HepG2 (cell line): Measurements from ENCODE around the gene NHERF2. TPM values are rescaled to one million over a fixed set of nuclear protein-coding genes. Genes with fewer than 3 reads are reported as not detected.

Experiments used
- ATAC-seq: fragments of 200-7000 bp; cut with Tn5 transposase; 3 replicates; pipeline ENCODE4 v1.9.1; 2020; ENCODE audit warnings: mild to moderate bottlenecking, moderate library complexity
- BruUV-seq: library from RNA; stranded (reverse); fragments of 400-500 nt; replicated peaks from 2 replicates; lab custom pipeline; 2021; lab: Mats Ljungman, UMichigan
- CTCF ChIA-PET: fragments of 300-600 bp; formaldehyde crosslinking; extraction: SDS; loops from one replicate; lab custom pipeline; 2021; ENCODE audit warnings: low total read pairs, inconsistent platforms, low intra/inter-chr PET ratio; lab: Yijun Ruan, JAX
- POLR2A ChIA-PET: fragments of 350-600 bp; sonication (Branson Sonifier 250); formaldehyde crosslinking; loops from one replicate; lab custom pipeline; 2020; ENCODE audit warnings: antibody characterized with exemption, inconsistent platforms; lab: Yijun Ruan, JAX
- DNase-seq: peaks from one replicate; pipeline ENCODE4 v3.0.0-alpha.2; 2015; ENCODE audit warnings: low spot score
- FAIRE-seq: peaks from 3 replicates; lab custom pipeline; 2011; peaks lifted over from hg19 to GRCh38; lab: Jason Lieb, UNC
- H2AFZ ChIP-seq: one replicate; pipeline ENCODE4 v1.6.1; 2011; ENCODE audit warnings: low read length, inconsistent platforms
- H3K27ac ChIP-seq: fragments of 300-600 bp; 3 replicates; pipeline ENCODE4 v1.8.0; 2011; ENCODE audit warnings: mixed run types, mild to moderate bottlenecking, mixed read lengths, low read length, inconsistent platforms; ENCODE audit not compliant: insufficient read depth; ENCODE audit errors: extremely low read length
- H3K27me3 ChIP-seq, 2 experiments: fragments of 200-600 bp in 1 of 2; 2 replicates in 1 of 2; 3 replicates in 1 of 2; pipeline versions ENCODE4 v1.6.0 to v1.8.0; 2011; ENCODE audit warnings: low read length in 2 of 2, mild to moderate bottlenecking in 2 of 2, moderate library complexity in 2 of 2, inconsistent platforms in 1 of 2; ENCODE audit not compliant: insufficient read depth in 2 of 2, control insufficient read depth in 1 of 2
- H3K36me3 ChIP-seq, 2 experiments: fragments of 200-600 bp in 1 of 2; replicated peaks in 1 of 2; 2 replicates in 1 of 2; 3 replicates in 1 of 2; pipeline versions ENCODE4 v1.5.1 to v1.8.0; 2011; ENCODE audit warnings: low read length in 2 of 2, inconsistent platforms in 1 of 2; ENCODE audit not compliant: insufficient read depth in 2 of 2, control insufficient read depth in 1 of 2
- H3K4me1 ChIP-seq: 2 replicates; pipeline ENCODE4 v1.5.1; 2012; ENCODE audit warnings: low read length, inconsistent platforms; ENCODE audit not compliant: insufficient read depth
- H3K4me2 ChIP-seq: 2 replicates; pipeline ENCODE4 v1.6.0; 2011; ENCODE audit warnings: low read depth, low read length, inconsistent platforms
- H3K4me3 ChIP-seq, 3 experiments: fragments of 200-600 bp in 1 of 3; sonication (generic), shearing (Covaris generic) in 1 of 3; replicated peaks in 1 of 3; 2 replicates each; pipeline ENCODE4 v1.5.1; 2011 to 2016; ENCODE audit warnings: low read length in 3 of 3, inconsistent platforms in 2 of 3, low read depth in 2 of 3, mild to moderate bottlenecking in 2 of 3, control low read depth in 1 of 3, mixed read lengths in 1 of 3; ENCODE audit not compliant: insufficient read depth in 1 of 3
- H3K79me2 ChIP-seq: one replicate; pipeline ENCODE4 v1.6.1; 2011; ENCODE audit warnings: low read length, inconsistent platforms; ENCODE audit not compliant: insufficient read depth
- H3K9ac ChIP-seq: 2 replicates; pipeline ENCODE4 v1.6.0; 2011; ENCODE audit warnings: mild to moderate bottlenecking, low read depth, low read length, inconsistent platforms; ENCODE audit not compliant: insufficient read depth
- H3K9me3 ChIP-seq: 2 replicates; pipeline ENCODE4 v1.5.1; 2012; ENCODE audit warnings: mild to moderate bottlenecking, low read length
- H4K20me1 ChIP-seq: 2 replicates; pipeline ENCODE4 v1.6.0; 2011; ENCODE audit warnings: inconsistent platforms, mild to moderate bottlenecking, low read length, moderate library complexity; ENCODE audit not compliant: insufficient read depth
- AGO2 ChIP-seq: fragments of 200-400 bp; formaldehyde crosslinking; optimal IDR thresholded peaks from 2 replicates; pipeline ENCODE3; 2017; ENCODE audit warnings: mild to moderate bottlenecking, low read depth, low read length, moderate library complexity
- ELF4 ChIP-seq: sonication (generic); formaldehyde crosslinking; IDR thresholded peaks from 2 replicates; pipeline ENCODE4 v1.5.0; 2020; ENCODE audit warnings: missing genetic modification reagents, mild to moderate bottlenecking, moderate library complexity, borderline replicate concordance
- HDAC6 ChIP-seq: fragments of 200-600 bp; sonication (generic); IDR thresholded peaks from 2 replicates; pipeline ENCODE4 v1.7.0; 2017; ENCODE audit warnings: mild to moderate bottlenecking, antibody characterized with exemption, low read length, low read depth
- ZNF83 ChIP-seq: sonication (generic); formaldehyde crosslinking; IDR thresholded peaks from 2 replicates; pipeline ENCODE4 v1.4.0; 2020; ENCODE audit warnings: missing genetic modification reagents, mild to moderate bottlenecking, borderline replicate concordance
- ZSCAN9 ChIP-seq: IDR thresholded peaks from 2 replicates; pipeline ENCODE4 v1.6.1; 2016; ENCODE audit warnings: borderline replicate concordance
- WGBS: methylation state at CpG from one replicate; pipeline ENCODE4 v1.1.6; 2017; ENCODE audit warnings: low lambda C conversion rate; 5-methylcytosine and 5-hydroxymethylcytosine counted together
- in situ Hi-C: cut with HindIII; loops from 2 replicates; pipeline ENCODE4 v1.10.0; 2017; ENCODE audit warnings: low pct_unique_long_range_greater_than_20kb; ENCODE audit not compliant: extremely low pct_ligation_motif_present
- intact Hi-C: fragments of 100-400 bp; cut with micrococcal nuclease; formaldehyde crosslinking; loops from one replicate; pipeline ENCODE4 v1.10.0; 2022; ENCODE audit not compliant: unreplicated experiment
- polyA plus RNA-seq, 8 experiments: library from polyadenylated mRNA; depleted of rRNA in 3 of 8; stranded (reverse) in 7 of 8; unstranded in 1 of 8; fragments of >200 nt; fragmentation: Illumina TruSeq in 4 of 8; extraction: Trizol in 4 of 8; gene quantifications; 2 replicates each; pipeline versions ENCODE4 v1.2.1 to v1.2.3, GENCODE V29; 2011 to 2016; ENCODE audit warnings: low read depth in 4 of 8, missing spikeins in 1 of 8, mixed read lengths in 1 of 8; ENCODE audit not compliant: insufficient read depth in 1 of 8
- total RNA-seq, 5 experiments: library from RNA; depleted of rRNA; stranded (reverse); fragments of >200 nt; fragmentation: Illumina TruSeq; extraction: Trizol; gene quantifications; 2 replicates each; pipeline ENCODE4 v1.2.3, GENCODE V29; 2016; ENCODE audit warnings: low read depth in 1 of 5
- TF ChIP-seq, protein P1 (sequence below): sonication (generic); formaldehyde crosslinking; IDR thresholded peaks from 2 replicates; pipeline ENCODE4 v1.8.0; 2023; ENCODE audit warnings: mild to moderate bottlenecking, missing genetic modification reagents

The NHERF2 gene
- total and polyA plus RNA-seq, 2 of the 13 experiments (the other 11 are each of a cell fraction or from before 2014, with no cell fraction given), result 23.7 to 39.3 TPM

- no peaks in the 10 kb centered on the region for H3K27me3 ChIP-seq
- no peak overlapping the region for H3K27ac ChIP-seq
- H3K36me3 ChIP-seq, result peaks cover 29 to 45% of the 10 kb centered on the region in 2 experiments
- TF ChIP-seq HDAC6 (no peak), AGO2 (peak; percentile 31)
- BruUV-seq, result no TSS peak
- peaks cover 5% of the 10 kb centered on the region; the same call in 1 of the 2 replicates for H4K20me1 ChIP-seq
- H3K4me2 ChIP-seq, result no peak overlapping the region
- 96% methylated on average over 15 of the region's 28 CpGs for WGBS
- DNase-seq (no peak), ATAC-seq (no peak), FAIRE-seq (no peak)
- no peaks in the 10 kb centered on the region for H3K9me3 ChIP-seq
- H3K4me3 ChIP-seq, result no peak overlapping the region
- H3K79me2 ChIP-seq, result peaks cover 4% of the 10 kb centered on the region
- H3K9ac ChIP-seq, result no peak overlapping the region
- ChIA-PET POLR2A (interaction anchor here (1.3 kb wide), 1 partner anchor 9 kb away, joined by 3 read pairs; no protein-coding TSS in a partner anchor), CTCF (no interaction called here)
- H3K4me1 ChIP-seq, result peaks cover 11% of the 10 kb centered on the region
- no peak overlapping the region for H2AFZ ChIP-seq
- in situ Hi-C loops, result no loop called here
- intact Hi-C loops, result no loop called here
Observed at GRCh38 chr16:1999866-2000514, 26.7 kb upstream of the NHERF2 start.

GRCh38 chr16:2001035-2001434 lies 25.7 kb upstream of the NHERF2 start:
- peaks cover 5% of the 10 kb centered on the region; the same call in 1 of the 2 replicates for H4K20me1 ChIP-seq
- WGBS, result 94% methylated on average over 11 of the region's 19 CpGs
- H2AFZ ChIP-seq, result no peak overlapping the region
- no peak overlapping the region for H3K9ac ChIP-seq
- in situ Hi-C loops, result no loop called here
- DNase-seq (no peak), ATAC-seq (no peak)
- POLR2A ChIA-PET, result no interaction called here
- H3K27me3 ChIP-seq, result no peaks in the 10 kb centered on the region
- no peak overlapping the region for H3K27ac ChIP-seq
- H3K36me3 ChIP-seq, result peaks cover 29 to 45% of the 10 kb centered on the region in 2 experiments
- CTCF ChIA-PET, result no interaction called here
- no peak overlapping the region for H3K4me2 ChIP-seq
- peaks cover 12% of the 10 kb centered on the region for H3K79me2 ChIP-seq
- no peak overlapping the region for H3K4me3 ChIP-seq
- BruUV-seq, result no TSS peak
- TF ChIP-seq, protein P1, sequence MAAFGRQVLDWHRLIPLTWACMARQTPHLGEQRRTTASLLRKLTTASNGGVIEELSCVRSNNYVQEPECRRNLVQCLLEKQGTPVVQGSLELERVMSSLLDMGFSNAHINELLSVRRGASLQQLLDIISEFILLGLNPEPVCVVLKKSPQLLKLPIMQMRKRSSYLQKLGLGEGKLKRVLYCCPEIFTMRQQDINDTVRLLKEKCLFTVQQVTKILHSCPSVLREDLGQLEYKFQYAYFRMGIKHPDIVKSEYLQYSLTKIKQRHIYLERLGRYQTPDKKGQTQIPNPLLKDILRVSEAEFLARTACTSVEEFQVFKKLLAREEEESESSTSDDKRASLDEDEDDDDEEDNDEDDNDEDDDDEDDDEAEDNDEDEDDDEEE (CRISPR knock-in tag), result no peak
- TF ChIP-seq ZNF83 (CRISPR knock-in tag) (no peak), ZSCAN9 (CRISPR knock-in tag) (no peak), ELF4 (CRISPR knock-in tag) (no peak)
- TF ChIP-seq, all 625 proteins: peak for 0
- no peak for FAIRE-seq
- intact Hi-C loops, result no loop called here
- Histone ChIP-seq H3K4me1 (peaks cover 21% of the 10 kb centered on the region), H3K9me3 (no peaks in the 10 kb centered on the region)
